Measurements from ENCODE around the gene SGSM1. TPM values are rescaled to one million over a fixed set of nuclear protein-coding genes. Genes with fewer than 3 reads are reported as not detected.
A peak's percentile ranks its signal among the peaks of the same experiment; 100 is the strongest.

Gene SGSM1
- total and polyA plus RNA-seq, 9 of the 15 experiments (the other 6 are each of a cell fraction or from before 2014, with no cell fraction given) = not detected

DNA sequence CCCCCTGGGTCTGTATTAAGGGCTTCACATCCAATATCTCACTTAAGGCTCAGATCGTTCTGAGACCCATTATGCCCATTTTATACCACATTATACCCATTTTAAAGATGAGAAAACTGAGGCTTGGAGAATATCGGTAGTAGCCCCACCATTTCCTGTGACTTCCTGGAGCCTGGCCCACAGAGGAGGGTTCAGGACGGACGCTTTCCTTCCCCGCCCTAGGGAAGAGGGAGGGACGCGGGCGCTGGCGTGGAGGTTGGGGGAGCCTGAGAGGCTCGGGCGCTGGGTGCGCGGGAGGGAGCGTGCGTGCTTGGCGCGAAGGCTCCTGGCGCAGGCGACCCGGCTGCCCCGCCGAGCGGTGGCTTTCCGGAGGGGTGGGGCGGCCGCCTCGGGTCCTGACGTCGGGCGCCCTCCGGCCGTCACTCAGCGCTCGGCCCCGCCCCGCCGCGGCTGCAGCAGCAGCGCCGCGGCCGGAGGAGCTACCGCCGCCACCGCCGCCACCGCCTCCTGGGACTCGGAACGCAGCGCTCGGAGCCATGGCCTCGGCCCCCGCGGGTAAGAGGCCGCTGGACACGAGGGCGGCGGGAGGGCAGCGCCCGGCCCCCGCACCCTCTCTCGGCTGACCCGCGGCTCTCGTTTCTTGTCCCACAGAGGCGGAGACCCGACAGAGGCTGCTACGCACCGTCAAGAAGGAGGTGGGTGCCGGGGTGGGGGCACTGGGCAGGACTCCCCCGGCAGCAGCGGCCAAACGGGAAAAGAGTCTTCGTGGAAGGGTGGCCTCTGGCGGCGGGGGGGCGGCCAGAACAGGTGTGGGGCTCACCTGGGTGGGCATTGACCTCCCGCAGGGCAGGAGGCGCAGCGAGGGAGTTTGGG lies at the start of gene SGSM1 (continued):
- TF ChIP-seq, protein P1, sequence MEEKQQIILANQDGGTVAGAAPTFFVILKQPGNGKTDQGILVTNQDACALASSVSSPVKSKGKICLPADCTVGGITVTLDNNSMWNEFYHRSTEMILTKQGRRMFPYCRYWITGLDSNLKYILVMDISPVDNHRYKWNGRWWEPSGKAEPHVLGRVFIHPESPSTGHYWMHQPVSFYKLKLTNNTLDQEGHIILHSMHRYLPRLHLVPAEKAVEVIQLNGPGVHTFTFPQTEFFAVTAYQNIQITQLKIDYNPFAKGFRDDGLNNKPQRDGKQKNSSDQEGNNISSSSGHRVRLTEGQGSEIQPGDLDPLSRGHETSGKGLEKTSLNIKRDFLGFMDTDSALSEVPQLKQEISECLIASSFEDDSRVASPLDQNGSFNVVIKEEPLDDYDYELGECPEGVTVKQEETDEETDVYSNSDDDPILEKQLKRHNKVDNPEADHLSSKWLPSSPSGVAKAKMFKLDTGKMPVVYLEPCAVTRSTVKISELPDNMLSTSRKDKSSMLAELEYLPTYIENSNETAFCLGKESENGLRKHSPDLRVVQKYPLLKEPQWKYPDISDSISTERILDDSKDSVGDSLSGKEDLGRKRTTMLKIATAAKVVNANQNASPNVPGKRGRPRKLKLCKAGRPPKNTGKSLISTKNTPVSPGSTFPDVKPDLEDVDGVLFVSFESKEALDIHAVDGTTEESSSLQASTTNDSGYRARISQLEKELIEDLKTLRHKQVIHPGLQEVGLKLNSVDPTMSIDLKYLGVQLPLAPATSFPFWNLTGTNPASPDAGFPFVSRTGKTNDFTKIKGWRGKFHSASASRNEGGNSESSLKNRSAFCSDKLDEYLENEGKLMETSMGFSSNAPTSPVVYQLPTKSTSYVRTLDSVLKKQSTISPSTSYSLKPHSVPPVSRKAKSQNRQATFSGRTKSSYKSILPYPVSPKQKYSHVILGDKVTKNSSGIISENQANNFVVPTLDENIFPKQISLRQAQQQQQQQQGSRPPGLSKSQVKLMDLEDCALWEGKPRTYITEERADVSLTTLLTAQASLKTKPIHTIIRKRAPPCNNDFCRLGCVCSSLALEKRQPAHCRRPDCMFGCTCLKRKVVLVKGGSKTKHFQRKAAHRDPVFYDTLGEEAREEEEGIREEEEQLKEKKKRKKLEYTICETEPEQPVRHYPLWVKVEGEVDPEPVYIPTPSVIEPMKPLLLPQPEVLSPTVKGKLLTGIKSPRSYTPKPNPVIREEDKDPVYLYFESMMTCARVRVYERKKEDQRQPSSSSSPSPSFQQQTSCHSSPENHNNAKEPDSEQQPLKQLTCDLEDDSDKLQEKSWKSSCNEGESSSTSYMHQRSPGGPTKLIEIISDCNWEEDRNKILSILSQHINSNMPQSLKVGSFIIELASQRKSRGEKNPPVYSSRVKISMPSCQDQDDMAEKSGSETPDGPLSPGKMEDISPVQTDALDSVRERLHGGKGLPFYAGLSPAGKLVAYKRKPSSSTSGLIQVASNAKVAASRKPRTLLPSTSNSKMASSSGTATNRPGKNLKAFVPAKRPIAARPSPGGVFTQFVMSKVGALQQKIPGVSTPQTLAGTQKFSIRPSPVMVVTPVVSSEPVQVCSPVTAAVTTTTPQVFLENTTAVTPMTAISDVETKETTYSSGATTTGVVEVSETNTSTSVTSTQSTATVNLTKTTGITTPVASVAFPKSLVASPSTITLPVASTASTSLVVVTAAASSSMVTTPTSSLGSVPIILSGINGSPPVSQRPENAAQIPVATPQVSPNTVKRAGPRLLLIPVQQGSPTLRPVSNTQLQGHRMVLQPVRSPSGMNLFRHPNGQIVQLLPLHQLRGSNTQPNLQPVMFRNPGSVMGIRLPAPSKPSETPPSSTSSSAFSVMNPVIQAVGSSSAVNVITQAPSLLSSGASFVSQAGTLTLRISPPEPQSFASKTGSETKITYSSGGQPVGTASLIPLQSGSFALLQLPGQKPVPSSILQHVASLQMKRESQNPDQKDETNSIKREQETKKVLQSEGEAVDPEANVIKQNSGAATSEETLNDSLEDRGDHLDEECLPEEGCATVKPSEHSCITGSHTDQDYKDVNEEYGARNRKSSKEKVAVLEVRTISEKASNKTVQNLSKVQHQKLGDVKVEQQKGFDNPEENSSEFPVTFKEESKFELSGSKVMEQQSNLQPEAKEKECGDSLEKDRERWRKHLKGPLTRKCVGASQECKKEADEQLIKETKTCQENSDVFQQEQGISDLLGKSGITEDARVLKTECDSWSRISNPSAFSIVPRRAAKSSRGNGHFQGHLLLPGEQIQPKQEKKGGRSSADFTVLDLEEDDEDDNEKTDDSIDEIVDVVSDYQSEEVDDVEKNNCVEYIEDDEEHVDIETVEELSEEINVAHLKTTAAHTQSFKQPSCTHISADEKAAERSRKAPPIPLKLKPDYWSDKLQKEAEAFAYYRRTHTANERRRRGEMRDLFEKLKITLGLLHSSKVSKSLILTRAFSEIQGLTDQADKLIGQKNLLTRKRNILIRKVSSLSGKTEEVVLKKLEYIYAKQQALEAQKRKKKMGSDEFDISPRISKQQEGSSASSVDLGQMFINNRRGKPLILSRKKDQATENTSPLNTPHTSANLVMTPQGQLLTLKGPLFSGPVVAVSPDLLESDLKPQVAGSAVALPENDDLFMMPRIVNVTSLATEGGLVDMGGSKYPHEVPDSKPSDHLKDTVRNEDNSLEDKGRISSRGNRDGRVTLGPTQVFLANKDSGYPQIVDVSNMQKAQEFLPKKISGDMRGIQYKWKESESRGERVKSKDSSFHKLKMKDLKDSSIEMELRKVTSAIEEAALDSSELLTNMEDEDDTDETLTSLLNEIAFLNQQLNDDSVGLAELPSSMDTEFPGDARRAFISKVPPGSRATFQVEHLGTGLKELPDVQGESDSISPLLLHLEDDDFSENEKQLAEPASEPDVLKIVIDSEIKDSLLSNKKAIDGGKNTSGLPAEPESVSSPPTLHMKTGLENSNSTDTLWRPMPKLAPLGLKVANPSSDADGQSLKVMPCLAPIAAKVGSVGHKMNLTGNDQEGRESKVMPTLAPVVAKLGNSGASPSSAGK (IDR thresholded peaks at IDR 0.05) = peak; percentile 67; the same call in 1 of the 2 replicates
- TF ChIP-seq STAT5B (CRISPR knock-in tag; IDR thresholded peaks at IDR 0.05) = no peak
- no peak for TF ChIP-seq C11orf30 (IDR thresholded peaks at IDR 0.05; ENCODE audit: low read depth)
- 0 out of 2 replicates have a peak, but pooled peaks have one; percentile 42 for TF ChIP-seq PTBP1 (IDR thresholded peaks at IDR 0.05; ENCODE audit: low read depth, low read length)
- no peak for TF ChIP-seq ZNF444 (CRISPR knock-in tag; IDR thresholded peaks at IDR 0.05)
- TF ChIP-seq SRF (CRISPR knock-in tag; IDR thresholded peaks at IDR 0.05) = no peak
- no peak for TF ChIP-seq MLLT1 (IDR thresholded peaks at IDR 0.05)
- peak; percentile 12; the same call in 1 of the 2 replicates for TF ChIP-seq ARID1B (IDR thresholded peaks at IDR 0.05)
- TF ChIP-seq NBN (IDR thresholded peaks at IDR 0.05; ENCODE audit: low read depth) = 0 out of 2 replicates have a peak, but pooled peaks have one; percentile 47
- peak; percentile 37; the same call in 1 of the 2 replicates for TF ChIP-seq ATF7 (IDR thresholded peaks at IDR 0.05)
- TF ChIP-seq, protein P2, sequence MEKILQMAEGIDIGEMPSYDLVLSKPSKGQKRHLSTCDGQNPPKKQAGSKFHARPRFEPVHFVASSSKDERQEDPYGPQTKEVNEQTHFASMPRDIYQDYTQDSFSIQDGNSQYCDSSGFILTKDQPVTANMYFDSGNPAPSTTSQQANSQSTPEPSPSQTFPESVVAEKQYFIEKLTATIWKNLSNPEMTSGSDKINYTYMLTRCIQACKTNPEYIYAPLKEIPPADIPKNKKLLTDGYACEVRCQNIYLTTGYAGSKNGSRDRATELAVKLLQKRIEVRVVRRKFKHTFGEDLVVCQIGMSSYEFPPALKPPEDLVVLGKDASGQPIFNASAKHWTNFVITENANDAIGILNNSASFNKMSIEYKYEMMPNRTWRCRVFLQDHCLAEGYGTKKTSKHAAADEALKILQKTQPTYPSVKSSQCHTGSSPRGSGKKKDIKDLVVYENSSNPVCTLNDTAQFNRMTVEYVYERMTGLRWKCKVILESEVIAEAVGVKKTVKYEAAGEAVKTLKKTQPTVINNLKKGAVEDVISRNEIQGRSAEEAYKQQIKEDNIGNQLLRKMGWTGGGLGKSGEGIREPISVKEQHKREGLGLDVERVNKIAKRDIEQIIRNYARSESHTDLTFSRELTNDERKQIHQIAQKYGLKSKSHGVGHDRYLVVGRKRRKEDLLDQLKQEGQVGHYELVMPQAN (IDR thresholded peaks at IDR 0.05; ENCODE audit: borderline replicate concordance) = no peak
- TF ChIP-seq RB1 (IDR thresholded peaks at IDR 0.05; ENCODE audit: low read depth) = peak; percentile 71
- no peak for TF ChIP-seq ZNF212 (CRISPR knock-in tag; IDR thresholded peaks at IDR 0.05)
